ENCODE data around the gene SNCG. TPM values are rescaled to one million over a fixed set of nuclear protein-coding genes. Genes with fewer than 3 reads are reported as not detected.

SNCG gene
- total RNA-seq, 1 experiment from 2014 or later: 61.1 TPM

GRCh38 chr10:86968271-86968993 lies 10.0 kb downstream of the SNCG start, which contains the start of gene ADIRF:
TSS of gene ADIRF (plus strand) at chr10:86968482. CDS start at chr10:86968545, 63 bp downstream.
- peak within 1 kb of the TSS; percentile 70 to 79 for H3K4me3 ChIP-seq (replicated peaks in 1 of 2; ENCODE audit: low read depth in 1 of 2, low read length in 2 of 2)
- peaks cover 54 to 89% of the 10 kb centered on the region in 2 experiments for H3K4me1 ChIP-seq (ENCODE audit: control insufficient read depth in 1 of 2, insufficient read depth in 2 of 2, low read length in 2 of 2)
- 0 out of 4 replicates have a peak, but pooled peaks cover 0 to 5% of the 10 kb centered on the region in 2 experiments for H3K36me3 ChIP-seq (ENCODE audit: control insufficient read depth in 1 of 2, insufficient read depth in 2 of 2, low read length in 2 of 2)
- H3K27ac ChIP-seq (ENCODE audit: low read depth, low read length): peak within 1 kb of the TSS; percentile 95
- ChIA-PET RAD21 (ENCODE audit: low non-redundant PET in 1 of 2, low total read pairs in 2 of 2, uncharacterized antibody in 2 of 2, unreplicated experiment in 2 of 2) (no interaction called here), POLR2A (interaction anchor here (0.6 to 5.8 kb wide), 7 partner anchors 9 to 130 kb away, joined by 3 to 58 read pairs (median 5); partner anchors contain the start of genes MMRN2 and SNCG), CTCF (interaction anchor here (0.8 to 4.3 kb wide), 3 partner anchors 9 to 124 kb away, joined by 3 to 36 read pairs (median 3); partner anchors contain the start of gene SNCG)
- TF ChIP-seq YY1 (IDR thresholded peaks at IDR 0.05; ENCODE audit: extremely low read depth, insufficient replicate concordance, low read depth, low read length) (peak; percentile 56), RAD21 (IDR thresholded peaks at IDR 0.05; ENCODE audit: low read depth) (no peak), POLR2AphosphoS5 (IDR thresholded peaks at IDR 0.05; ENCODE audit: low read depth, low read length) (peak; percentile 98), ATF3 (IDR thresholded peaks at IDR 0.05) (no peak), SRF (IDR thresholded peaks at IDR 0.05; ENCODE audit: low read depth) (no peak), CTCF (IDR thresholded peaks at IDR 0.05 in 2 of 3, conservative IDR thresholded peaks at IDR 0.05 in 1 of 3; ENCODE audit: borderline replicate concordance in 1 of 3, insufficient read depth in 1 of 3, low read depth in 2 of 3, low read length in 2 of 3) (no peak)
- peak within 1 kb of the TSS; percentile 98 for H3K9ac ChIP-seq (ENCODE audit: low read length)
- H3K4me2 ChIP-seq (ENCODE audit: low read length): peak within 1 kb of the TSS; percentile 90
- no peaks in the 10 kb centered on the region for H3K27me3 ChIP-seq (ENCODE audit: insufficient read depth, low read length)
- H3K9me2 ChIP-seq (ENCODE audit: insufficient read depth): no peaks in the 10 kb centered on the region
- H3K9me3 ChIP-seq (ENCODE audit: control insufficient read depth in 1 of 2, insufficient read depth in 1 of 2, low read depth in 1 of 2, low read length in 2 of 2): no peaks in the 10 kb centered on the region
- H4K20me1 ChIP-seq (ENCODE audit: insufficient read depth): no peaks in the 10 kb centered on the region
- H3K79me2 ChIP-seq (ENCODE audit: insufficient read depth, low read length): peaks cover 35% of the 10 kb centered on the region
- no TSS peak for BruUV-seq (replicated peaks)
- intact Hi-C loops (cut with micrococcal nuclease): no loop called here
- no peak within 1 kb of the TSS for H2AFZ ChIP-seq (ENCODE audit: low read depth, low read length, poor library complexity, severe bottlenecking)
- peak; percentile 15; the same call in 1 of the 2 replicates for ATAC-seq
- DNase-seq (ENCODE audit: low read depth, low spot score): peak; percentile 51

Measured in HCT116 (cell line).